HepG2 (cell line): ENCODE results near the gene SHC1. TPM values are rescaled to one million over a fixed set of nuclear protein-coding genes. Genes with fewer than 3 reads are reported as not detected.

Source experiments
- ATAC-seq: fragments of 200-7000 bp; cut with Tn5 transposase; 3 replicates; pipeline ENCODE4 v1.9.1; 2020; ENCODE audit warnings: mild to moderate bottlenecking, moderate library complexity
- BruUV-seq: library from RNA; stranded (reverse); fragments of 400-500 nt; replicated peaks from 2 replicates; lab custom pipeline; 2021; lab: Mats Ljungman, UMichigan
- CTCF ChIA-PET: fragments of 300-600 bp; formaldehyde crosslinking; extraction: SDS; loops from one replicate; lab custom pipeline; 2021; ENCODE audit warnings: low total read pairs, inconsistent platforms, low intra/inter-chr PET ratio; lab: Yijun Ruan, JAX
- POLR2A ChIA-PET: fragments of 350-600 bp; sonication (Branson Sonifier 250); formaldehyde crosslinking; loops from one replicate; lab custom pipeline; 2020; ENCODE audit warnings: antibody characterized with exemption, inconsistent platforms; lab: Yijun Ruan, JAX
- DNase-seq: peaks from one replicate; pipeline ENCODE4 v3.0.0-alpha.2; 2015; ENCODE audit warnings: low spot score
- FAIRE-seq: peaks from 3 replicates; lab custom pipeline; 2011; peaks lifted over from hg19 to GRCh38; lab: Jason Lieb, UNC
- H2AFZ ChIP-seq: one replicate; pipeline ENCODE4 v1.6.1; 2011; ENCODE audit warnings: low read length, inconsistent platforms
- H3K27ac ChIP-seq: fragments of 300-600 bp; 3 replicates; pipeline ENCODE4 v1.8.0; 2011; ENCODE audit warnings: mixed run types, mild to moderate bottlenecking, mixed read lengths, low read length, inconsistent platforms; ENCODE audit not compliant: insufficient read depth; ENCODE audit errors: extremely low read length
- H3K27me3 ChIP-seq, 2 experiments: fragments of 200-600 bp in 1 of 2; 2 replicates in 1 of 2; 3 replicates in 1 of 2; pipeline versions ENCODE4 v1.6.0 to v1.8.0; 2011; ENCODE audit warnings: low read length in 2 of 2, mild to moderate bottlenecking in 2 of 2, moderate library complexity in 2 of 2, inconsistent platforms in 1 of 2; ENCODE audit not compliant: insufficient read depth in 2 of 2, control insufficient read depth in 1 of 2
- H3K36me3 ChIP-seq, 2 experiments: fragments of 200-600 bp in 1 of 2; replicated peaks in 1 of 2; 2 replicates in 1 of 2; 3 replicates in 1 of 2; pipeline versions ENCODE4 v1.5.1 to v1.8.0; 2011; ENCODE audit warnings: low read length in 2 of 2, inconsistent platforms in 1 of 2; ENCODE audit not compliant: insufficient read depth in 2 of 2, control insufficient read depth in 1 of 2
- H3K4me1 ChIP-seq: 2 replicates; pipeline ENCODE4 v1.5.1; 2012; ENCODE audit warnings: low read length, inconsistent platforms; ENCODE audit not compliant: insufficient read depth
- H3K4me2 ChIP-seq: 2 replicates; pipeline ENCODE4 v1.6.0; 2011; ENCODE audit warnings: low read depth, low read length, inconsistent platforms
- H3K4me3 ChIP-seq, 3 experiments: fragments of 200-600 bp in 1 of 3; sonication (generic), shearing (Covaris generic) in 1 of 3; replicated peaks in 1 of 3; 2 replicates each; pipeline ENCODE4 v1.5.1; 2011 to 2016; ENCODE audit warnings: low read length in 3 of 3, inconsistent platforms in 2 of 3, low read depth in 2 of 3, mild to moderate bottlenecking in 2 of 3, control low read depth in 1 of 3, mixed read lengths in 1 of 3; ENCODE audit not compliant: insufficient read depth in 1 of 3
- H3K79me2 ChIP-seq: one replicate; pipeline ENCODE4 v1.6.1; 2011; ENCODE audit warnings: low read length, inconsistent platforms; ENCODE audit not compliant: insufficient read depth
- H3K9ac ChIP-seq: 2 replicates; pipeline ENCODE4 v1.6.0; 2011; ENCODE audit warnings: mild to moderate bottlenecking, low read depth, low read length, inconsistent platforms; ENCODE audit not compliant: insufficient read depth
- H3K9me3 ChIP-seq: 2 replicates; pipeline ENCODE4 v1.5.1; 2012; ENCODE audit warnings: mild to moderate bottlenecking, low read length
- H4K20me1 ChIP-seq: 2 replicates; pipeline ENCODE4 v1.6.0; 2011; ENCODE audit warnings: inconsistent platforms, mild to moderate bottlenecking, low read length, moderate library complexity; ENCODE audit not compliant: insufficient read depth
- AGO2 ChIP-seq: fragments of 200-400 bp; formaldehyde crosslinking; optimal IDR thresholded peaks from 2 replicates; pipeline ENCODE3; 2017; ENCODE audit warnings: mild to moderate bottlenecking, low read depth, low read length, moderate library complexity
- AHR ChIP-seq: IDR thresholded peaks from 2 replicates; pipeline ENCODE4 v1.6.1; 2018; ENCODE audit warnings: missing genetic modification reagents, missing compliant biosample characterization
- CBX2 ChIP-seq, 2 experiments: fragments of 200-600 bp in 1 of 2; sonication (generic); formaldehyde crosslinking in 1 of 2; IDR thresholded peaks; 2 replicates each; pipeline versions ENCODE4 v1.7.0 to v1.8.1; 2018 to 2022; ENCODE audit warnings: low read depth in 2 of 2, low read length in 1 of 2, mild to moderate bottlenecking in 1 of 2, missing genetic modification reagents in 1 of 2
- HNRNPLL ChIP-seq: fragments of 200-400 bp; formaldehyde crosslinking; IDR thresholded peaks from 2 replicates; pipeline ENCODE4 v1.6.1; 2017; ENCODE audit warnings: mild to moderate bottlenecking, low read depth, low read length; ENCODE audit not compliant: poor library complexity, severe bottlenecking
- KDM1A ChIP-seq: IDR thresholded peaks from 2 replicates; pipeline ENCODE4 v1.6.1; 2016; ENCODE audit warnings: missing compliant biosample characterization
- SP140L ChIP-seq: sonication (generic); formaldehyde crosslinking; IDR thresholded peaks from 2 replicates; pipeline ENCODE4 v1.4.0; 2020; ENCODE audit warnings: missing genetic modification reagents, borderline replicate concordance
- TAF15 ChIP-seq: fragments of 200-400 bp; formaldehyde crosslinking; IDR thresholded peaks from one replicate; pipeline ENCODE4 v1.6.1; 2018; ENCODE audit warnings: mild to moderate bottlenecking, low read depth, low read length; ENCODE audit not compliant: poor library complexity, severe bottlenecking
- ZBTB1 ChIP-seq: sonication (generic); formaldehyde crosslinking; IDR thresholded peaks from 2 replicates; pipeline ENCODE4 v1.4.0; 2020; ENCODE audit warnings: missing genetic modification reagents, borderline replicate concordance
- ZFP36L1 ChIP-seq: sonication (generic); formaldehyde crosslinking; IDR thresholded peaks from 2 replicates; pipeline ENCODE4 v1.8.0; 2022; ENCODE audit warnings: mild to moderate bottlenecking, missing genetic modification reagents, moderate library complexity
- ZNF10 ChIP-seq: sonication (generic); formaldehyde crosslinking; IDR thresholded peaks from 2 replicates; pipeline ENCODE4 v1.4.0; 2020; ENCODE audit warnings: mild to moderate bottlenecking, low read depth, missing genetic modification reagents, borderline replicate concordance
- ZNF121 ChIP-seq: sonication (generic); formaldehyde crosslinking; IDR thresholded peaks from 2 replicates; pipeline ENCODE4 v1.5.0; 2020; ENCODE audit warnings: mild to moderate bottlenecking, missing genetic modification reagents
- ZNF746 ChIP-seq: sonication (generic); formaldehyde crosslinking; IDR thresholded peaks from 2 replicates; pipeline ENCODE4 v1.8.0; 2022; ENCODE audit warnings: mild to moderate bottlenecking, missing genetic modification reagents
- WGBS: methylation state at CpG from one replicate; pipeline ENCODE4 v1.1.6; 2017; ENCODE audit warnings: low lambda C conversion rate; 5-methylcytosine and 5-hydroxymethylcytosine counted together
- in situ Hi-C: cut with HindIII; loops from 2 replicates; pipeline ENCODE4 v1.10.0; 2017; ENCODE audit warnings: low pct_unique_long_range_greater_than_20kb; ENCODE audit not compliant: extremely low pct_ligation_motif_present
- intact Hi-C: fragments of 100-400 bp; cut with micrococcal nuclease; formaldehyde crosslinking; loops from one replicate; pipeline ENCODE4 v1.10.0; 2022; ENCODE audit not compliant: unreplicated experiment
- polyA plus RNA-seq, 8 experiments: library from polyadenylated mRNA; depleted of rRNA in 3 of 8; stranded (reverse) in 7 of 8; unstranded in 1 of 8; fragments of >200 nt; fragmentation: Illumina TruSeq in 4 of 8; extraction: Trizol in 4 of 8; gene quantifications; 2 replicates each; pipeline versions ENCODE4 v1.2.1 to v1.2.3, GENCODE V29; 2011 to 2016; ENCODE audit warnings: low read depth in 4 of 8, missing spikeins in 1 of 8, mixed read lengths in 1 of 8; ENCODE audit not compliant: insufficient read depth in 1 of 8
- total RNA-seq, 5 experiments: library from RNA; depleted of rRNA; stranded (reverse); fragments of >200 nt; fragmentation: Illumina TruSeq; extraction: Trizol; gene quantifications; 2 replicates each; pipeline ENCODE4 v1.2.3, GENCODE V29; 2016; ENCODE audit warnings: low read depth in 1 of 5
- TF ChIP-seq, protein P1 (sequence below): sonication (generic); formaldehyde crosslinking; IDR thresholded peaks from 2 replicates; pipeline ENCODE4 v1.8.1; 2023; ENCODE audit warnings: missing genetic modification reagents, mild to moderate bottlenecking, borderline replicate concordance
- TF ChIP-seq, protein P2 (sequence below): sonication (generic); formaldehyde crosslinking; IDR thresholded peaks from 2 replicates; pipeline ENCODE4 v1.4.0; 2020; ENCODE audit warnings: missing genetic modification reagents

The SHC1 gene
- total and polyA plus RNA-seq, 2 of the 13 experiments (the other 11 are each of a cell fraction or from before 2014, with no cell fraction given), result 52.0 to 137 TPM

DNA sequence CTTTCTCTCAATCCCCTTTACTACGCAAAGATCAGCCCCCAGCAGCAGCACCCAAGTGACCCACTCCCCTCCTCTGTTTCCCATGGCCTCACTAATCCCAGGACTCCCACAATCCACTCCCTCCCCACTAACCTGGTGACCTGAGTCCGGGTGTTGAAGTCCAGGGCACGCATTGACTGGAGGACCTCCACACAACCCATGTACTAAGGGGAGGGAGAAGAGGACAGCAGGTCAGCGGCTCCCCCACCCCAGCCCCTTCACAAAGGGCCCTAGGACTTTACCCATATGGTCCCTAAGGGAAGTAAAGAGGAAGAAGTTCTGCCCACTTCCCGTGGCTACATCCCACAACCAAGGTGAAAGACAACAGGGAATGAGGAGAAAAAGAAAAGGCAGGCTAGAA lies 1.3 kb downstream of the SHC1 start (continued):
- TF ChIP-seq HNRNPLL (no peak), SP140L (CRISPR knock-in tag) (no peak), KDM1A (CRISPR knock-in tag) (no peak)
- TF ChIP-seq, protein P1, sequence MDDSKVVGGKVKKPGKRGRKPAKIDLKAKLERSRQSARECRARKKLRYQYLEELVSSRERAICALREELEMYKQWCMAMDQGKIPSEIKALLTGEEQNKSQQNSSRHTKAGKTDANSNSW (CRISPR knock-in tag), result no peak
- TF ChIP-seq, all 625 proteins: peak for 0

DNA sequence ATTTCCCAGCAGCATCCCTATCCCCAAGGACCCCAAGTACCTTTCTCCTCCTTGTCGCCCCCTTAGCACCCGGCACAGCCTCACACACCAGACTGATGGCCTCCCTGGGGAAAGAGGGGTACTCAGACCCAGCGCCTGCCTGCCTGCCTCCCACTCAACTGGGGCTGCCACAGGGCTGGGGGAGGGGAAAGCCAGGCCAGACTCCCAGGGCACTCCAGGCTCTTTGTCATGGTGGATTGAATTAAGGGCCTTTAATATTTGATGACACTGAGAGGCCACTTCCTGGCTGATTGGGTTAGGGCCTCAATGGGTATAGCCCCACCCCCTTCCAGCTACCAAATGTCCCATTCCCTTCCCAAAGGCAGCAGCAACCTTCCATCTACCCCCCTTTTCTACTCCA lies 1.8 kb downstream of the SHC1 start:
- peak overlapping the region; percentile 38 for H3K27ac ChIP-seq
- intact Hi-C loops, result no loop called here
- no peaks in the 10 kb centered on the region for H4K20me1 ChIP-seq
- no peak for TF ChIP-seq ZNF746 (CRISPR knock-in tag)
- peak; percentile 19 for TF ChIP-seq AGO2
- TF ChIP-seq, all 625 proteins: peak for 1
- 91% methylated on average over 3 of the region's 3 CpGs for WGBS
- FAIRE-seq, result no peak
- H3K79me2 ChIP-seq, result peaks cover 41% of the 10 kb centered on the region
- BruUV-seq, result no TSS peak
- POLR2A ChIA-PET, result no interaction called here
- no peak overlapping the region for H2AFZ ChIP-seq
- no peak for DNase-seq
- H3K4me3 ChIP-seq, result peak overlapping the region in 1 of 3 experiments; percentile 75; a peak in 2 of 6 replicates
- in situ Hi-C loops, result no loop called here
- peak overlapping the region; percentile 63; the same call in 1 of the 2 replicates for H3K9ac ChIP-seq
- no peak for ATAC-seq
- no peaks in the 10 kb centered on the region for H3K27me3 ChIP-seq
- H3K4me2 ChIP-seq, result peak overlapping the region; percentile 100
- H3K9me3 ChIP-seq, result no peaks in the 10 kb centered on the region
- peaks cover 21 to 49% of the 10 kb centered on the region in 2 experiments for H3K36me3 ChIP-seq
- peaks cover 77% of the 10 kb centered on the region for H3K4me1 ChIP-seq
- CTCF ChIA-PET, result no interaction called here

DNA sequence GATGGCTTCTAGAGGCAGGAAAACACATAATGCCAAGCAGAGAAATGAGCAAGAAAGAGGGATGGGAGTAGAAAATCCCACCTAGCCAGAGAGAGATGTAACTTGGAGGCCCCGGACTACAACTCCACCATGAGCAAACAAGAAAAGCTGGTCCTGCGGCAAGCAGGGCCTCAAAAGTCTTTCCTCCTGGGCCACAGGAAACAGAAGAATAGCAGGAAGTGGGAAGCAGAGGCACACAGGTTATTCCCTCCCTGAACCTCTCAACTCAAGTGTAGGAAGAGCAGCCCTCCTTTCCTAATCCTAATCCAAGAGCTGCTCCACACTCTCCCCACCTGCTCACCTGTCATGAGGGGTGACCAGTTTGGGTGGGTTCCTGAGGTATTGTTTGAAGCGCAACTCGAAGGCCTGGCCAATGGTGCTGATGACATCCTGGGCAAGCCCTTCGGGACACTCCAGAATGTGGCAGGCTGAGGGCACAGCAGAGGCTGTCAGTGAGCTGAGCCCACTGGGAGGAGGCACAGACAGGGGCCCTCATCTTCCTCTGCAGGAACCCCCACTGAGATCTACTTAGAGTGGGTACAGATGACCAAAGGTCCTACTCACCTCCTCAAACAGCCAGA lies 3.1 kb downstream of the SHC1 start:
- no peak overlapping the region for H3K9ac ChIP-seq
- TF ChIP-seq ZFP36L1, result no peak
- no peak for TF ChIP-seq TAF15
- no peak for TF ChIP-seq ZNF10
- TF ChIP-seq CBX2 (IDR thresholded peaks at IDR 0.05; ENCODE audit: low read depth, low read length), result no peak
- no peak for TF ChIP-seq CBX2 (CRISPR knock-in tag; IDR thresholded peaks at IDR 0.05; ENCODE audit: low read depth)
- TF ChIP-seq, protein P2, sequence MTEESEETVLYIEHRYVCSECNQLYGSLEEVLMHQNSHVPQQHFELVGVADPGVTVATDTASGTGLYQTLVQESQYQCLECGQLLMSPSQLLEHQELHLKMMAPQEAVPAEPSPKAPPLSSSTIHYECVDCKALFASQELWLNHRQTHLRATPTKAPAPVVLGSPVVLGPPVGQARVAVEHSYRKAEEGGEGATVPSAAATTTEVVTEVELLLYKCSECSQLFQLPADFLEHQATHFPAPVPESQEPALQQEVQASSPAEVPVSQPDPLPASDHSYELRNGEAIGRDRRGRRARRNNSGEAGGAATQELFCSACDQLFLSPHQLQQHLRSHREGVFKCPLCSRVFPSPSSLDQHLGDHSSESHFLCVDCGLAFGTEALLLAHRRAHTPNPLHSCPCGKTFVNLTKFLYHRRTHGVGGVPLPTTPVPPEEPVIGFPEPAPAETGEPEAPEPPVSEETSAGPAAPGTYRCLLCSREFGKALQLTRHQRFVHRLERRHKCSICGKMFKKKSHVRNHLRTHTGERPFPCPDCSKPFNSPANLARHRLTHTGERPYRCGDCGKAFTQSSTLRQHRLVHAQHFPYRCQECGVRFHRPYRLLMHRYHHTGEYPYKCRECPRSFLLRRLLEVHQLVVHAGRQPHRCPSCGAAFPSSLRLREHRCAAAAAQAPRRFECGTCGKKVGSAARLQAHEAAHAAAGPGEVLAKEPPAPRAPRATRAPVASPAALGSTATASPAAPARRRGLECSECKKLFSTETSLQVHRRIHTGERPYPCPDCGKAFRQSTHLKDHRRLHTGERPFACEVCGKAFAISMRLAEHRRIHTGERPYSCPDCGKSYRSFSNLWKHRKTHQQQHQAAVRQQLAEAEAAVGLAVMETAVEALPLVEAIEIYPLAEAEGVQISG, result no peak
- TF ChIP-seq ZBTB1 (CRISPR knock-in tag), result no peak
- TF ChIP-seq AHR (CRISPR knock-in tag), result no peak
- TF ChIP-seq ZNF121 (CRISPR knock-in tag), result no peak

More for the DNA sequence above, 3.1 kb downstream of the SHC1 start:
- intact Hi-C loops (no loop called here), in situ Hi-C loops (no loop called here)
- DNase-seq (no peak), ATAC-seq (no peak), FAIRE-seq (no peak)
- H3K4me2 ChIP-seq, result no peak overlapping the region
- POLR2A ChIA-PET, result no interaction called here
- no peaks in the 10 kb centered on the region for H3K9me3 ChIP-seq
- peaks cover 23 to 59% of the 10 kb centered on the region in 2 experiments for H3K36me3 ChIP-seq
- H3K27ac ChIP-seq, result no peak overlapping the region
- H3K4me1 ChIP-seq, result peaks cover 81% of the 10 kb centered on the region
- 87% methylated on average over 5 of the region's 5 CpGs for WGBS
- CTCF ChIA-PET, result no interaction called here
- H4K20me1 ChIP-seq, result no peaks in the 10 kb centered on the region
- no peak overlapping the region for H2AFZ ChIP-seq
- H3K27me3 ChIP-seq, result no peaks in the 10 kb centered on the region
- no peak overlapping the region for H3K4me3 ChIP-seq
- no TSS peak for BruUV-seq
- H3K79me2 ChIP-seq, result peaks cover 46% of the 10 kb centered on the region
